T47D (cell line): Measurements from ENCODE around the gene DLG5.

Experiments used
- DNase-seq, 2 experiments: peaks; one replicate each; pipeline versions ENCODE4 v3.0.0 to v3.0.0-alpha.2; 2011 to 2012; ENCODE audit warnings: low read depth in 1 of 2, low spot score in 1 of 2
- JUND ChIP-seq: IDR thresholded peaks from 2 replicates; pipeline ENCODE4 v1.6.1; 2012; ENCODE audit warnings: low read depth
- in situ Hi-C: cut with HindIII; loops from 2 replicates; pipeline ENCODE4 v1.10.0; 2016; ENCODE audit warnings: low sequenced_read_pairs, low pct_unique_long_range_greater_than_20kb

Gene DLG5

DNA sequence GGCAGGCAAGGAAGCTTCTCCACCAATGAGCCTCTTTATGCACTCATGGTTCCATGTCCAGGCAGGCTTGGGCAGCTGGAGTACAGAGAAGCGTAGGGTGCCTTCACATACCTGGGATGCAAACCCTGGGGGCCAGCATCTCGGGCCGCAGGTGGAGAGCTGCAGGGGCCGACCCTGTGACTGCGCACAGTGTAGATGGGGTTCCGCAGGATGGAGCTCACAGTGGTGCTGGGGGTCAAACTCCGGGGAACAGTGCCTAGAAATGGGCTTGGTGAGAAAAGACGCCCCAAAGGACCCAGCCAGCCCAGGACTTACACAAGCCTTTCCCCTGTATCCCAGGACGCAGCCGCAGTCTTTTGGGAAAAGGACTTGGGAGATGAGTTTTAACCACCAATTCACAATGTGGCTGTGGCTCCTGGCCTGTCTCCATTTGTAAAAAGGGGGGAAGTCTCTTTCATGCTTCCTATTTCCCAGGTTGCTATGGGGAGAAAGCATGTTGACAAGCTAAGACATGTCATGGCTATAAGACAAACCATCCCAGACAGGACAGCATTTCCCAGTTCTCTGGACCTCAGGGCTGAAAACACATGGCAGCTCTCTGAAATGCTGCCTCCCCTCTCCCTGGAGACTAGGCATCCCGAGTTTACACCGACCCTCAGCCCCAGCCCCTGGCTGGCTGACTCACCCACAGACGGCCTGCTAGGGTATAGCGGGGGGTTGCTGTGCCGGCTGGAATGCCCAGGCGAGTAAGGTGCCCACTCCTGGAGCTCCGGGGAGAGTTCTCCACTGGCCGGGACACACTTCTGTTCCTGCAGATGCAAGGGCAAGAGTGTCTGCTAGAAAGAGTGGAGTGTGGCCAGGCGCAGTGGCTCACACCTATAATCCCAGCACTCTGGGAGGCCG, 107.1 kb downstream of the DLG5 start:
- DNase-seq, result no peak
- in situ Hi-C loops, result no loop called here
- no peak for TF ChIP-seq JUND

GRCh38 chr10:77818378-77818777, 108.2 kb downstream of the DLG5 start:
- no peak for TF ChIP-seq JUND
- in situ Hi-C loops, result no loop called here
- DNase-seq, result no peak

- TF ChIP-seq JUND, result no peak
- in situ Hi-C loops, result no loop called here
- no peak for DNase-seq
Measured at GRCh38 chr10:77817541-77817940, 109.0 kb downstream of the DLG5 start.

GRCh38 chr10:77816311-77816710, 110.2 kb downstream of the DLG5 start:
- DNase-seq, result no peak
- no peak for TF ChIP-seq JUND
- in situ Hi-C loops, result no loop called here

GRCh38 chr10:77812741-77813140, 113.8 kb downstream of the DLG5 start:
- in situ Hi-C loops, result no loop called here
- DNase-seq, result no peak
- TF ChIP-seq JUND, result no peak

- in situ Hi-C loops, result no loop called here
- no peak for TF ChIP-seq JUND
- DNase-seq, result no peak
Measured at GRCh38 chr10:77811831-77812430, 114.6 kb downstream of the DLG5 start.

DNA sequence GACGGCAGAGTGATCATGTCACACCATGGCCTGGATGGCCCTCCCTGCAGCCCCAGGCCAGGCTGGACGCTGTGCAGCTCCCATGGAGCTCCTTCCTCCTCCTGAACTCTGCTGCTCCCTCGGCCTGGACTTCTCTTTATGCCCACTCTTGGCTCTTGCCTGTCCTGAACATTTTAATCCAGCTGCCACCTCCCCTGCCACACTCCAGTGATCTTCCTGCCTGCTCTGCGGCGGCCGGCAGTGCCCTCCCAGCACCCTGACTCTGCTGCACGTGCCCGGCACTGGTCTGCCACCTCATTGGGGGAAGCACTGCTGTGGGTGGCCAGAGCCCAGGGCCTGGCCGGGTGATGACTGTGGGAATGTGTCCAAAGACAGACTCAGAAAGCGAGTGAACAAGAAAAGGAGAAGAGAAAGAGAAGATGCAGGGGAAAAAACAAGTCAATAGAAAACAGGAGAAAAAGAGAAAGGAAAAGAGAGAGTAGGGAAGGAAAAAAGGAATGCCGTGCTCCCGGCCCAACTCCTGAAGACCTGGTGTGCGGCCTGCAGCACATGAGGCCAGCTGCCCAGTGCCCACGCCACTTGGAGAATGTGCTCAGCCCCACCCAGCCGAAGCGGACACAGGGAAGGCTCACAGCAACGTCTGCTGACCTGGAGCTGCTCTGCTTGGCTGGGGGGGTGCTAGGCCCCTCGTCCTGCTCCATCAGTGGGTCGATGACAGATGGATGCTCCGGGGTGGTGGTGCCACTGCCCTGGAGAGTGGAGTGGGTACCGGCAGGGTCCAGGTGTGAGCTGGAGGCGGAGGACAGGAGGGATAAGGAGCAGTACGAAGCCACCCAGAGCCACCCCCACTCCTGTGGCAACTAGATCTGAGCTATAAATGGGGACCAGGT, 115.9 kb downstream of the DLG5 start:
- DNase-seq, result no peak
- in situ Hi-C loops, result no loop called here

DNA sequence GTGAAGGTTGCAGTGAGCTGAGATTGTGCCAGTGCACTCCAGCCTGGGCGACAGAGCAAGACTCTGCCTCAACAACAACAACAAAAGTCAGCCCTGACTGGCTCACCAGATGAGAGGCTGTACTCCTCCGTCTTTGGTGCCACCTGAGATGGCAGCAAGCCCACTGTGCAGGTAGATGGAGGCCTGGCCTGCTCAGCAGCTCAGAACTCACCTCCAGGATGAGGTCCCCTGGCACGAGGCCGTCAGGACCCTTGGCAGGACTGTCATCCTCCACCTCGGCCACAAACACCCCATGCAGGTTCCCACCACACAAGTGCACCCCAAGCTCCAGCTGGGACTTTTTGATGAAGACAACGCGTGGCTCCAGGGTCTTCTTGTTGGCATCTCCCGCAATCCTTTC, 117.2 kb downstream of the DLG5 start:
- in situ Hi-C loops, result no loop called here
- TF ChIP-seq JUND, result no peak
- no peak for DNase-seq

More for the DNA sequence above, 115.9 kb downstream of the DLG5 start:
- no peak for TF ChIP-seq JUND

- TF ChIP-seq JUND, result no peak
- DNase-seq, result no peak
- in situ Hi-C loops, result no loop called here
Measured at GRCh38 chr10:77807706-77808105, 118.8 kb downstream of the DLG5 start.

GRCh38 chr10:77806511-77807157, 119.9 kb downstream of the DLG5 start:
- in situ Hi-C loops, result no loop called here
- no peak for TF ChIP-seq JUND
- no peak for DNase-seq

GRCh38 chr10:77805676-77806075, 120.9 kb downstream of the DLG5 start:
- DNase-seq, result no peak
- TF ChIP-seq JUND, result no peak
- in situ Hi-C loops, result no loop called here

DNA sequence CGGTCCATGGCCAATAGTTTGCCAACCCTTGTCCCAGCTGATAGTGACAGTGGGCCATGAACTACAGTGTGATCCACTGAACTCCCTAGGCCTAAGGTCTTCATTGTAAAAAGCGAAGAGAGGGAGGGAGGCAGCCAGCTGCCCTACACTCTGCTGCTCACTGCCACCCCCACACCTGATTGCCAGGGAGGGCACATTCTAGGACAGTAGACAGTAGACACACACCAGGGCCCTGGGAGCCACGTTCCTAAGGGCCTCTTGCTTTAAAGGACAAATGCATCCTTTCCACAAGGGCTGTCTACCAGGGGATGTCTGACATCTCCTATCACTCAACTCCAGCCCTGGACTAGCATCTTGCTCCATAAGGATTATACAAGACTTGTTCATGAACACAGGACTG, 122.2 kb downstream of the DLG5 start:
- in situ Hi-C loops, result no loop called here
- no peak for TF ChIP-seq JUND

More for the DNA sequence above, 122.2 kb downstream of the DLG5 start:
- no peak for DNase-seq
